Activated CD8-positive, alpha-beta T cell treated with anti-CD3 and anti-CD28 coated beads for 36 hours (primary cell): Measurements from ENCODE around the gene CTNNA3. TPM values are rescaled to one million over a fixed set of nuclear protein-coding genes. Genes with fewer than 3 reads are reported as not detected.

Experiments
- ATAC-seq: fragments of 200-7000 bp; cut with Tn5 transposase; one replicate; pipeline ENCODE4 v1.10.0; 2021; ENCODE audit warnings: mild to moderate bottlenecking, moderate library complexity
- CTCF ChIA-PET: fragments of 350-600 bp; sonication (Branson Sonifier 250); formaldehyde crosslinking; loops from one replicate; lab custom pipeline; 2021; ENCODE audit warnings: antibody characterized with exemption; lab: Charles Lee
- POLR2A ChIA-PET: fragments of 350-600 bp; sonication (Branson Sonifier 250); formaldehyde crosslinking; loops from one replicate; lab custom pipeline; 2021; ENCODE audit warnings: antibody characterized with exemption; lab: Charles Lee
- DNase-seq: peaks from one replicate; pipeline ENCODE4 v3.0.0-alpha.2; 2020
- H3K27ac Mint-ChIP-seq: one replicate; pipeline ENCODE4 v1.8.0; 2021; ENCODE audit warnings: mild to moderate bottlenecking, mixed read lengths
- H3K27me3 Mint-ChIP-seq: one replicate; pipeline ENCODE4 v1.8.0; 2021; ENCODE audit warnings: mixed read lengths
- H3K36me3 Mint-ChIP-seq: one replicate; pipeline ENCODE4 v1.8.0; 2021; ENCODE audit warnings: low read depth, mixed read lengths
- H3K4me1 Mint-ChIP-seq: one replicate; pipeline ENCODE4 v1.8.0; 2021; ENCODE audit warnings: low read depth, mixed read lengths
- H3K4me3 Mint-ChIP-seq: one replicate; pipeline ENCODE4 v1.8.0; 2021; ENCODE audit warnings: mild to moderate bottlenecking, moderate library complexity, mixed read lengths
- H3K9me3 Mint-ChIP-seq: one replicate; pipeline ENCODE4 v1.8.0; 2021; ENCODE audit warnings: mixed read lengths
- CTCF ChIP-seq: fragments of 200-600 bp; IDR thresholded peaks from one replicate; pipeline ENCODE4 v1.8.0; 2022; ENCODE audit warnings: antibody characterized with exemption, mild to moderate bottlenecking
- intact Hi-C: fragments of 100-400 bp; cut with micrococcal nuclease; formaldehyde crosslinking; loops from one replicate; pipeline ENCODE4 v1.10.0; 2022
- total RNA-seq, 2 experiments: library from RNA; stranded (reverse); gene quantifications; one replicate each; pipeline ENCODE4 v1.2.3, GENCODE V29; 2021

Gene CTNNA3
- total RNA-seq, 2 experiments from 2014 or later = not detected

GRCh38 chr10:66629996-66630395 is 1066.0 kb downstream of the CTNNA3 start:
- ATAC-seq (no peak), DNase-seq (no peak)
- H3K4me3 Mint-ChIP-seq = no peak overlapping the region
- H3K9me3 Mint-ChIP-seq = peaks cover 6% of the 10 kb centered on the region
- no peak overlapping the region for H3K27ac Mint-ChIP-seq
- POLR2A ChIA-PET = no interaction called here
- intact Hi-C loops = no loop called here
- no peaks in the 10 kb centered on the region for H3K4me1 Mint-ChIP-seq
- CTCF ChIA-PET = no interaction called here
- H3K27me3 Mint-ChIP-seq = no peaks in the 10 kb centered on the region
- no peak for TF ChIP-seq CTCF
- no peaks in the 10 kb centered on the region for H3K36me3 Mint-ChIP-seq

- no peaks in the 10 kb centered on the region for H3K4me1 Mint-ChIP-seq
- no peaks in the 10 kb centered on the region for H3K27me3 Mint-ChIP-seq
- intact Hi-C loops = no loop called here
- no peak overlapping the region for H3K4me3 Mint-ChIP-seq
- ChIA-PET CTCF (no interaction called here), POLR2A (no interaction called here)
- no peak overlapping the region for H3K27ac Mint-ChIP-seq
- H3K9me3 Mint-ChIP-seq = peaks cover 6% of the 10 kb centered on the region
- DNase-seq (no peak), ATAC-seq (no peak)
- H3K36me3 Mint-ChIP-seq = no peaks in the 10 kb centered on the region
- TF ChIP-seq CTCF = no peak
These were observed 1068.8 kb downstream of the CTNNA3 start for GRCh38 chr10:66627156-66627555.

- intact Hi-C loops = no loop called here
- H3K4me3 Mint-ChIP-seq = no peak overlapping the region
- H3K27me3 Mint-ChIP-seq = no peaks in the 10 kb centered on the region
- ChIA-PET POLR2A (no interaction called here), CTCF (no interaction called here)
- DNase-seq (no peak), ATAC-seq (no peak)
- no peaks in the 10 kb centered on the region for H3K36me3 Mint-ChIP-seq
- no peaks in the 10 kb centered on the region for H3K4me1 Mint-ChIP-seq
- no peak for TF ChIP-seq CTCF
- no peak overlapping the region for H3K27ac Mint-ChIP-seq
- peaks cover 6% of the 10 kb centered on the region for H3K9me3 Mint-ChIP-seq
These were observed 1070.0 kb downstream of the CTNNA3 start for GRCh38 chr10:66625709-66626590.

- Mint-ChIP-seq H3K4me3 (no peak overlapping the region), H3K9me3 (peaks cover 1% of the 10 kb centered on the region), H3K27ac (no peak overlapping the region), H3K36me3 (no peaks in the 10 kb centered on the region), H3K27me3 (no peaks in the 10 kb centered on the region), H3K4me1 (no peaks in the 10 kb centered on the region)
- ChIA-PET POLR2A (no interaction called here), CTCF (no interaction called here)
- DNase-seq = no peak
- no peak for ATAC-seq
- TF ChIP-seq CTCF = no peak
- intact Hi-C loops = no loop called here
These were observed 1073.9 kb downstream of the CTNNA3 start for GRCh38 chr10:66622050-66622449.

- Mint-ChIP-seq H3K27ac (no peak overlapping the region), H3K4me3 (no peak overlapping the region), H3K9me3 (peaks cover 19% of the 10 kb centered on the region), H3K27me3 (no peaks in the 10 kb centered on the region), H3K4me1 (no peaks in the 10 kb centered on the region), H3K36me3 (no peaks in the 10 kb centered on the region)
- intact Hi-C loops = no loop called here
- TF ChIP-seq CTCF = no peak
- ChIA-PET POLR2A (no interaction called here), CTCF (no interaction called here)
- ATAC-seq = no peak
- DNase-seq = no peak
These were observed 1091.8 kb downstream of the CTNNA3 start for GRCh38 chr10:66604195-66604594.
